ENCODE measurements around the gene GLCE.

DNA sequence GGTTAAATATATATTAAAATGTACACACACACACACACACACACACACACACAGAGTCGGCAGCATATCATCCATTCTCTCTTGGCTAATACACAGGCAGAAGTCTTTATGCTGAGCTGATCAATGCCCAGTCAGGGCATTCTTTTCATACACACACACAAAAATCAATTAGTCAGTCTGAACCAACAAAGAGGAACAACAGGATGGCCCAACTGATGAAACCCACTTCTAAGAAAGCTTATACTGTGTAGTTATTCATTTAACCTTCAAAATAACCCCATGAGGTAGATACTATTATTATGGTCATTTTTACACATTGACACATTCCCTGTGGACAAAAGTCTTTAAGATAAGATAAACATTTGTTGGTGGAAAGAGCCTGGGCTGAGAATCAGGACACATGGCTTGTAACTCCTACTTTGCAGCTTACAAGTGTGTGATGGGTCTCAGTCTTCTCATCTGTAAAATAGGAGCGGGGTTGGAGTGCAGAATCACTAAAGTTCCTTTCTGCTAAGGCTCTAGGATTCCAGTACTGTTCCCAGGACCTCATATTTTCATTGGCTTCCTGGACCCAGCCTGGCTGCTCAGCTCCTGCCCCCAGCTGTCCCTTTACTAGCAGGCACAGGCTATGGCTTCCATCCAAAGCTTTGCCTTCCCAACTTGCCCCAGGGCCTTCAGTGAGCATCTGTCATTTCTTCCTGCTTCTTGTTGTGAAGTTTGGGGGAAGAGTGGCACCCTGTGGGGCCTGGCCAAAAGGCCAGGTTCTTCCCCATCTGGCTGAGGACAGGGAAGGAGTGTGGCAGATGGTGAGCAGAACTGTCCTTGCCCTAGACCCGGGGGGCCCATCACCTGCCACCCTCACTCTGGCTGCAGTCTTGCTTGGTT, 27.2 kb upstream of the GLCE start:
- TF ChIP-seq, protein P1, sequence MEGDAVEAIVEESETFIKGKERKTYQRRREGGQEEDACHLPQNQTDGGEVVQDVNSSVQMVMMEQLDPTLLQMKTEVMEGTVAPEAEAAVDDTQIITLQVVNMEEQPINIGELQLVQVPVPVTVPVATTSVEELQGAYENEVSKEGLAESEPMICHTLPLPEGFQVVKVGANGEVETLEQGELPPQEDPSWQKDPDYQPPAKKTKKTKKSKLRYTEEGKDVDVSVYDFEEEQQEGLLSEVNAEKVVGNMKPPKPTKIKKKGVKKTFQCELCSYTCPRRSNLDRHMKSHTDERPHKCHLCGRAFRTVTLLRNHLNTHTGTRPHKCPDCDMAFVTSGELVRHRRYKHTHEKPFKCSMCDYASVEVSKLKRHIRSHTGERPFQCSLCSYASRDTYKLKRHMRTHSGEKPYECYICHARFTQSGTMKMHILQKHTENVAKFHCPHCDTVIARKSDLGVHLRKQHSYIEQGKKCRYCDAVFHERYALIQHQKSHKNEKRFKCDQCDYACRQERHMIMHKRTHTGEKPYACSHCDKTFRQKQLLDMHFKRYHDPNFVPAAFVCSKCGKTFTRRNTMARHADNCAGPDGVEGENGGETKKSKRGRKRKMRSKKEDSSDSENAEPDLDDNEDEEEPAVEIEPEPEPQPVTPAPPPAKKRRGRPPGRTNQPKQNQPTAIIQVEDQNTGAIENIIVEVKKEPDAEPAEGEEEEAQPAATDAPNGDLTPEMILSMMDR (conservative IDR thresholded peaks at IDR 0.05 in 1 of 2, IDR thresholded peaks at IDR 0.05 in 1 of 2; ENCODE audit: low read depth in 1 of 2, low read length in 2 of 2) = no peak
- TF ChIP-seq EZH2 (IDR thresholded peaks at IDR 0.05; ENCODE audit: low read length, missing control alignments) = no peak

All from fibroblast of lung (primary cell).